Urinary bladder (tissue), 4 donors: Measurements from ENCODE around the gene CDH11. TPM values are rescaled to one million over a fixed set of nuclear protein-coding genes. Genes with fewer than 3 reads are reported as not detected.

ENCODE experiments used
- DNase-seq: peaks from one replicate; pipeline ENCODE4 v3.0.0-alpha.2; 2015; ENCODE audit errors: extremely low spot score
- H3K27ac ChIP-seq: one replicate; pipeline ENCODE4 v1.5.1; 2013; ENCODE audit warnings: low read depth, mild to moderate bottlenecking, moderate library complexity
- H3K36me3 ChIP-seq: one replicate; pipeline ENCODE4 v1.6.1; 2013; ENCODE audit warnings: mild to moderate bottlenecking, moderate library complexity; ENCODE audit not compliant: insufficient read depth
- H3K4me1 ChIP-seq: one replicate; pipeline ENCODE4 v1.6.1; 2013; ENCODE audit warnings: mild to moderate bottlenecking, moderate library complexity; ENCODE audit not compliant: insufficient read depth
- H3K4me3 ChIP-seq: one replicate; pipeline ENCODE4 v1.5.1; 2013; ENCODE audit warnings: low read depth, low read length
- WGBS: extraction: QIAGEN DNeasy Blood & Tissue Kit; methylation state at CpG from one replicate; pipeline ENCODE4 v1.1.7; 2013; 5-methylcytosine and 5-hydroxymethylcytosine counted together
- polyA plus RNA-seq: library from polyadenylated mRNA; stranded (reverse); fragments of 200-250 nt; gene quantifications from one replicate; pipeline ENCODE4 v1.2.3, GENCODE V29; 2013
- total RNA-seq: library from RNA; depleted of rRNA; stranded (reverse); fragments of >200 nt; gene quantifications from one replicate; pipeline ENCODE4 v1.2.3, GENCODE V29; 2014
- donor health status: healthy with polysubstance abuse.
- donor health status: healthy.

The CDH11 gene
- total and polyA plus RNA-seq, 2 donors = 71.9 to 428 TPM

DNA sequence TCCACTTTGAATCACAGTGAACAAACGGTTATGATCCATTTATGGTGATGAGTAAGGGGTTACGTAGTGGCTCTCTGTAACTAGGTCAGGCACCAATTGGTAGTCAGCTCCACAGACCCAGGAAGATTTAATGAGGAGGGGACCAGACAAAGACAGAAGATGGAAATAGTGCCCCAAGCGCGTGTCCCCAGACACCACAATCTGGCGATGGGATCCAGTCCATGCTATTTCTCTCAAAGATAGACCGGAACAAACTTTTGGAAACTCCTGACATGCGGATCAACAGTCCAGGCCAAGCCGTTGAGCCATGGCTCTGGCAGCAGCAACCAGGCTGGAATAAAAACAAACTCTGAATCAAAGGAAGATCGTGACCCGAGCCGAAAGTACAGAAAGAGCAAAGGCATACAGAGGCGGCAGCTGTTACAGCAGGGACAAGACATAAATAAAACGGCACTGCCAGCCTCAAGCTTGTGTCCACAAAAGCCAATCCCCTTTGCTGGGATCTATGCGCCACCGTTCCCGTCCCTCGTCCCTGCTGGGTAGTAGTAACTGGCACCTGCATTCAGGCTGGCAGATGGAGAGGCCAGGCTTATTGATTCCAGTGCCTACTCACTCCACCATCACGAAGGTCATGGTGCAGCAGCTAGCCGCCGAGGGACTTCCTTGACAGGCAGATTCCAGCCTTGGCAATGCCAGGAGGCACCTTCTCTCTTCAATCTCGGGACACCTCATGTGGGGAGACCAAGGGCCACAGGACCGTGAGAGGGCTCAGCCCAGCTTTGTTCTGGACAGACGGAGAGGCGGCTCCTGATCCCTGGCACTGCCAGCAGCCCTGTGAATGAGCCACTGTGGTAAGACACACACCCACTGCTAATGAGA is 50.2 kb downstream of the CDH11 start:
- no peaks in the 10 kb centered on the region for H3K36me3 ChIP-seq
- no peak for DNase-seq
- H3K27ac ChIP-seq = no peak overlapping the region
- H3K4me1 ChIP-seq = peaks cover 2% of the 10 kb centered on the region
- 34% methylated on average over 24 of the region's 24 CpGs for WGBS
- H3K4me3 ChIP-seq = no peak overlapping the region

DNA sequence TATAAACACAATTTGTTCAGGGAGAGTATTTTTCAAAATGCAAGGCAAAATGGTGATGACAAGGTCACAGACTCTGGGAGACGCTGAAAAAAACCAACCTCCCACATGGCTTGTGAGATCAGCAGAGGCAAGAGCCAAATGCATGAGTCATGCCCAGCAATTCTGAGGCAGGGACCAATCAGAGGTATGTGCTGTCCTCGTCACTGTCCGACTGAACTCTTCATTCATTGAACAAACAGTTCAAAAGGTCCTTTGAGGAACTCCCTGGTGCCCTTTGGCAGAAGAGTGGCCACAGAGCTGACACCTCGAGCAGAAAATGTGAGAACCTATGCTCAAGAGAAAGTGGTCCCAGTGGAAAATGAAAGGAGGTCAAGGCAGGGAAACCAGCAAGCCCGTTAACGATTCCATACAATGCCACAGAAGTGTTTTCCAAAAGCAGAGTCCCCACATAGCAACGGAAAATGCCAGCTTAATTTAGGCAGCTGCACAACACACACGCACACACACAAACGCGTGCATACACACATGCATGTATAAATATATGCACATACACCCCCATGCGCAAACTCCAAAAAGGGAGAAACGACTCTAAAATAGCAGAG is 50.9 kb downstream of the CDH11 start:
- no peak overlapping the region for H3K4me3 ChIP-seq
- 44% methylated on average over 12 of the region's 12 CpGs for WGBS
- H3K4me1 ChIP-seq = peaks cover 2% of the 10 kb centered on the region
- no peak overlapping the region for H3K27ac ChIP-seq
- DNase-seq = no peak
- no peaks in the 10 kb centered on the region for H3K36me3 ChIP-seq

DNA sequence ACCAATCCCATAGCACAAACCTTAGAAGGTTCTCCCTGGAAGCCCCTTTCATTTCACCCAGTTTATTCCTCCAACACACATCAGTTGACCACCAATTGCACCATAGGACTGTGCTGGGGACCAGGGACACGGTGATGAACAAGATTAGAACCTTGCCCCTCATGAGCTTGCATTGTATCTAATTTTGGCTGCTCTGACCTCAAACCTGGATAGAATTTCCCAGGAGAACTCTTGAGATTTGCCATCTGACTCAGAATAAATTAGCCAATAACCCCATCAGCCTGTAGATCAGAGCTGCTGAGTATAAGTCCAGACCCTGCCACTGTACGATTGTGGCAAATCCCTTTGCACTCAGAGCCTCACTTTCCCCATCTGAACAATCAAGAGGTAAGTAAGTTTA is 52.1 kb downstream of the CDH11 start:
- peaks cover 2% of the 10 kb centered on the region for H3K4me1 ChIP-seq
- no peak overlapping the region for H3K27ac ChIP-seq
- WGBS = 85% methylated on average over 2 of the region's 2 CpGs
- no peak overlapping the region for H3K4me3 ChIP-seq
- no peak for DNase-seq
- H3K36me3 ChIP-seq = no peaks in the 10 kb centered on the region

DNA sequence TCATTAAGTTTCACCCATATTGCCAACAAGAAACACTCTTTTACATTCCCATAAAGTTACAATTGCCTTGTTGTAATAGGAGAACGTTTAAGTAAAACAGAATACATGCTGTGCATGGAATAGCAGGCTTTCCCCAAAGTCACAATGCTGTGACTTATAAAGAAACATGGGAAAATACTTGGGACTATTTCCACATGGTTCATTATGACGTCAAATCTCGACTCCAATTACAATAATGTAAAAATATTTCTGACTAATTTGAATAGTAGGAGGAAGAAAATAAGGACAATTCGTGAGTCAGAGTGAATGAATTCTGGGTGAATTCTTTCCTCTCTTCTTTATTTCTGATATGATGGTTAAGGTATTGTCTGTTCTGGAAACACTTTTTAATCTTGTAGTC is 52.8 kb downstream of the CDH11 start:
- H3K27ac ChIP-seq = no peak overlapping the region
- peaks cover 2% of the 10 kb centered on the region for H3K4me1 ChIP-seq

DNA sequence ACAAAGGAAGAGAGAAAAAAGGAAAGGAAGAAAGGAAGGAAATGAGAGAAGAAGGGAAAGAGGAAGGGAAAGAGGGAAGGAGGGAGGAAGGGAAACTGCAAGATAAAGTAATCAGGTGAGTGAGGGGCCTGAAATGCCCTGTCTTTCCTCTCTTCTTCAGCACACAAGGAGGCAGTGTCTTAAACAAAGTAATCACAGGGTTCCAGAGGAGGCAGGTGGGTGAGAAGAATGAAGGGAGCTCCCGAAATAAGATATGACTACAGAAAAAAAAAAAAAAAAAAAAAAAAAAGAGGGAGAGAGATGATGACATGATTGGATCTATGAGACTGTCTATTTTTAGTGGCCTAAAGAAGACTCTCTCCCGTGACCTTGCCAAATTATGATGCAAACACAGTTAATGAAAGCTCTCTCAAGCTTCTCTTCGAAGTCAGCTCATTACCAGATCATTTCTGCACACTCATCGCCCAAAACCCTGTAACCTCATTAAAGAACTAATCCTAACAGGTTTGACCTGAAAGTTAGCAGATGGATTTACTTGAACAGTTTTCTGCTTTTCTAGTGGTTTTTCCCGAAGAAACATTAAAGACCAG is 53.6 kb downstream of the CDH11 start:
- WGBS = 37% methylated on average over 5 of the region's 5 CpGs
- Histone ChIP-seq H3K4me1 (peaks cover 2% of the 10 kb centered on the region), H3K27ac (no peak overlapping the region), H3K36me3 (no peaks in the 10 kb centered on the region), H3K4me3 (no peak overlapping the region)
- DNase-seq = no peak

More for the DNA sequence above, 52.8 kb downstream of the CDH11 start:
- no peak for DNase-seq
- no peaks in the 10 kb centered on the region for H3K36me3 ChIP-seq
- WGBS = 44% methylated on average over 4 of the region's 4 CpGs
- no peak overlapping the region for H3K4me3 ChIP-seq

DNA sequence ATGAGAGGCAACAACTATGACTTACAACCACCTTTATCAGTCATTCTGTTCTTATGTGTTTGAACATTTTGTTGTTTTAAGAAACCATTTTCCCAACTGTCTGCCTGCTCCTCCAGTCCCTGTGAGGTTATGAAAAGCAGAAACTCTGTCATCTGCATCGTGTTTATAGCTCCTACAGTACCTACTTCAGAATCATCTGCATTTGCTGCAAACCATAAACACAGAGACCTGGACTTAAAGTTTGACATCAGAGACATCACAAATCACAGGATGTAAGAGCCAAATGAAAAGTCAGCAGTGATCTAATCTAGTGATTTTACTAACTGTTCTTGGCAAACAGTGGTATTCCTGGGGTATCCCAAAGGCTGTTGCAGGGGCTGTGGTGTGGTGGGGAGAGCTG is 55.2 kb downstream of the CDH11 start:
- no peak overlapping the region for H3K27ac ChIP-seq
- 26% methylated on average over 1 of the region's 1 CpG for WGBS
- H3K4me1 ChIP-seq = peaks cover 2% of the 10 kb centered on the region
- no peak for DNase-seq
- no peaks in the 10 kb centered on the region for H3K36me3 ChIP-seq
- no peak overlapping the region for H3K4me3 ChIP-seq

DNA sequence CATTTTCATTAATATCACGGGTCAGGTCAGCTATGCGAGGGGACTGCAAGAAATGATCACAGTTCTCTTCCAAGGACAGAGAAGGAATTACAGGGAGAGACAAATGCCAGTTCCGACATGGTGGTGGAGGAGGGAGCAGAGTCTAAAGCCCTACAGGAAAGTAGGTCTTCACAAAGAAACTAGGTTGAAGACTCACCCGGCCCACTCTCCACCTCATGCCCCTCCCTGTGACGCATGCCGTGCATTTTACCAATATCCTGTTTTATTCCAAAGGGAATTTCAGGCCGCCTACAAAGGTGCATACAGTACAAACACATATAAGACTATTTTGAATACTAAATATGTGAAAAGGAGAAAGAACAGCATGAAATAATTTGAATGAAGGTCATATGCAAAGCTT is 56.8 kb downstream of the CDH11 start:
- Histone ChIP-seq H3K27ac (no peak overlapping the region), H3K36me3 (no peaks in the 10 kb centered on the region), H3K4me1 (peaks cover 2% of the 10 kb centered on the region), H3K4me3 (no peak overlapping the region)
- WGBS = 84% methylated on average over 7 of the region's 7 CpGs
- no peak for DNase-seq

DNA sequence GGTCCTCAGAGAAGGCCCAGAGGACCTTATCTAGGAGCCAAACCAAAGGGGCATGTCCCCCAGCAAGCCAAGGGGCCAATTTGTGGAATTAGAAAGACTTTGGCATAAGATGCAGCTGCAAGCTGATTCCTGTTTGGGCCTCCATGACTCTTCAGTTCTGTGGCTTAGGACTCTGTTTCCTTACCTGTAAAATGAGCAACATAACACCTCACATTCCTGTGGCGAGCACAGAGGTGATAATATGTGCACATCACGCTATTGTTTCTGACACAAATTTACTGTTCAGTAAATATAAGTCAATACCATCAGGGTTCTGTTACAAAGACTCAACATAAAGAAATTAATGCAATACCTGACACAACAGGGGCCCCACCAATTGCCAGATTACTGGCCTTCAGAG is 57.7 kb downstream of the CDH11 start:
- H3K27ac ChIP-seq = no peak overlapping the region
- no peak for DNase-seq
- H3K36me3 ChIP-seq = no peaks in the 10 kb centered on the region
- no peaks in the 10 kb centered on the region for H3K4me1 ChIP-seq
- no peak overlapping the region for H3K4me3 ChIP-seq
- WGBS = 98% methylated on average over 2 of the region's 2 CpGs

DNA sequence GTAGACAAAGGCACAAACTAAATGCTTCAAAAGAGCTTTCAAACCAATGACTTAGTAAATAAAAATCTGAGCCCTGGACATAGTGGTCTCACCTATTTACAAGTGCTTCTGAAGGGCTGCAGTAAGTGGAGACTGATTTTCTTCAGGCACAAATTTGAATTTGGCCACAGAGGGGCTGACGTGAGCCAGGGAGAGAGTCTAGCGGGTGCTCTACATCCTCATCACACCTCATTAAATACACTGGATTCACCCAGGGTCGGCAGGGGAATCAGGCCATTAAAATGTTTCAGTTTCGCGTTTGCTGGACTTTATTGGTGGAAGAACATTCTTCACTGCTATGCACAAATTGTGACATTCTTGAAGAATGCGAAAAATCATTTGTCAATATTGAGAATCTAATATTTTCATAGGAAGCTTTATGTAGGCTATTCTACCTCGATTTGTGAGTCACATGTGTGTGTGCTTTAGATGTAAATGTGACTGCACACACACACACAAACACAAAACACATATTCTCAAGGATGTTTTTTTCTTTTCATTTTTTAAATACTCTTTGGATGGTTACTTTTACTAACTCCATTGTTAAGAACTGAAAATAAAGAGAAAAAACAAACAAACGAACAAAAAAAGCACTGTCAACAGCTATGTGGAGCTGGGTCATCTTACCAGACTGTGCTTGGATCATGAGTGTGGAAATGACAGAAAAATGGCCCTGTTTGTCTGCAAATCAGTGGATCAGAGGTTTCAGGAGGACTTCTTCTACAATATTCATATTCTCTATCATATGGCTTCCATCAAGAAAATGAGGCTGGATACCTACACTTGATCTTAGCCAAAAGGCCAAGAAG is 58.9 kb downstream of the CDH11 start:
- Histone ChIP-seq H3K4me3 (no peak overlapping the region), H3K36me3 (no peaks in the 10 kb centered on the region), H3K4me1 (no peaks in the 10 kb centered on the region), H3K27ac (no peak overlapping the region)
- WGBS = 47% methylated on average over 8 of the region's 8 CpGs
- DNase-seq = no peak

DNA sequence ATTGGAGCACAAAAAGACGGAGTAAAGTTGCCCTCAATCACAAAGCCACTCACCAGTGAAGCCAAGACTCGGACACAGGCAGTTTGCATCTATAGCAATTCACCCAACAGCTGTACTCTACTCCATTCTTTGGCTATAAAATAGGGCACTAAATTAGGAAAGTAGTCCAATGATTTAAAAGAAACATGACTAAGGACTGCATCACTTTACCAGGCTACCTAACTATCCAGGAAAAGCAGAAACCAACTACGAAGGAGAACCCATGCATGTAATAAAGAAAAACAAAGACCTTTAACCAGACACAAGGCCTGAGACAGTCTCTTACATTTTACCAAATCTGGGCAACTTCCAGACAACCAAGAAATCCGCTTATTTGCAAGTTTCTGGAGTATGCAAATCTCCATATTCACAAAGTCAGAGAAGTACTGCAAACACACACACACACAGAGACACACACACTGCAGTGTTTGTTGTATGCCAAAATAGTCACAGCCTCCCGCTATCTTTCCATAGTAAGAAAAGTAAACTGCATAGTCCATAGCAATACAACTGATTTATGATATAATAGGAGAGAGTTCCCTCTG is 59.8 kb downstream of the CDH11 start:
- Histone ChIP-seq H3K4me3 (no peak overlapping the region), H3K36me3 (no peaks in the 10 kb centered on the region), H3K27ac (no peak overlapping the region), H3K4me1 (no peaks in the 10 kb centered on the region)
- 62% methylated on average over 5 of the region's 5 CpGs for WGBS
- no peak for DNase-seq

DNA sequence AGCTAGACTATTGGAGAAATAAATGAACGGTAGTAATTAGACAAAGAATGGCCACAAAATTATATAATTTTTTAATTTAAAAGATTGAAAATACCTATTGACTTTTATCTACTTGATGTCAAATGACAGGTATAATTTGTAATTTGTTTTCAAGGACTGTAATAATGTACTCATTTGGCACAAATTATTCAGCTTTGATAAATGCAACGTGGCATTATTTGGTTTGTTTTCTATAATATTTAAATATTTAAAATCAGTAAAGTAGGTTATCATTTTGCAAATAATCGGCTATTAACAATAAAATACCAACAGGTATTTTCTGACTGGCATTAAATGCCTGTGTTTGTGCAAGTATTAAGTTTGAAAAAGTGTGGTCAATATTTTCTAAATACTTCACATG is 60.6 kb downstream of the CDH11 start:
- Histone ChIP-seq H3K4me1 (no peaks in the 10 kb centered on the region), H3K4me3 (no peak overlapping the region), H3K27ac (no peak overlapping the region), H3K36me3 (no peaks in the 10 kb centered on the region)
- 77% methylated on average over 3 of the region's 3 CpGs for WGBS
- DNase-seq = no peak

DNA sequence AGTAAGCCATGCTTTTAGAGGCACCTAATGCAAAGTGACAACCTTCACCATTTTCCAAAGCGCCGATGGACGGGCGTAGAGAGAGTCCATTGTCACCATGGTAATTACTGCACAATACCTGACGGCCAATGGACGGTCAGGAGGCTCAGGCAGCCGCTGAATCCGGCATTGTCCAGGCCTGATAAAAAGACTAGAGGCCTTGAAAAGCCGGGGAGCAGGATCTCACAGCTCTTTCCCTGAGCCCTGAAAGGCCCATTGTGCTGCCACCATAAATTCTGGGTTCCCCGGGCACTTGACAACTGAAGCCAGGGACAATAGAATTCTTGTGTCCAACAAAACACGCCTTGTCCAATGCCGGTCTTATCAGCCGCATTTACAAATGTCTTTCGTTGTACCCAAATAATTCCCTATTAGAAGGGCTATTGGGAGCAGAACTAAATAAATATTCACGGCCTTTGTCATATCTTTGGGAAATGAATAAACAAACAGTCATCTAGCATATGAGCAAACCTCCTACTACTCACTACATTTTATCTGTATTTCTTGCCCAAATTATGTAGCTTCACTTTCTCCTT is 62.4 kb downstream of the CDH11 start:
- Histone ChIP-seq H3K4me3 (no peak overlapping the region), H3K36me3 (no peaks in the 10 kb centered on the region), H3K27ac (no peak overlapping the region), H3K4me1 (no peaks in the 10 kb centered on the region)
- WGBS = 74% methylated on average over 15 of the region's 15 CpGs
- no peak for DNase-seq

DNA sequence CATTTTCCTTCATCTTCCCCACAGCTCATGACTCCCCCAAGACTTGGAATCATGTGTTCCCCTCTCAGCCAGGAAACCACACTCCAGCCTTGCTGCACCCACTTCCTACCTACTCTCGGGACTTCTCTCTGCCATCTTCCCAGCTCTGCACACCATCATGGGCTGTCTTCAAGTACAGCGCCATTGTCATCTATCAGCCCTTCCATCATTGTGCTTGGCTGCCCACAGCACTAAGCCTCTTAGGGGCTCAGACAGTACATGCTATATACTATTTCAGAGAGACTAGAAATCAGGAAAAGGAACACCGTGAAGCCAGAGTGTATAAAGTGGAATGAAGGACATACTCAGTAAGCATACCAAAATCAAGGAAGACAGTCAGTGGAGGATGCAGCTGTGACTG is 64.7 kb downstream of the CDH11 start:
- no peak for DNase-seq
- H3K36me3 ChIP-seq = no peaks in the 10 kb centered on the region
- no peak overlapping the region for H3K27ac ChIP-seq
- no peak overlapping the region for H3K4me3 ChIP-seq
- 88% methylated on average over 3 of the region's 3 CpGs for WGBS
- no peaks in the 10 kb centered on the region for H3K4me1 ChIP-seq
